ENCODE measurements around the gene TNRC6C.

The TNRC6C gene

GRCh38 chr17:78130090-78130436 is 171.6 kb downstream of the TNRC6C start:
- H3K36me3 ChIP-seq (ENCODE audit: insufficient read depth), result no peaks in the 10 kb centered on the region; the same call in 1 of the 2 replicates
- peaks cover 46% of the 10 kb centered on the region for H3K4me1 ChIP-seq (ENCODE audit: low read depth, poor library complexity, severe bottlenecking)
- peaks cover 50% of the 10 kb centered on the region for H3K79me2 ChIP-seq (ENCODE audit: insufficient read depth, low read depth)
- no peaks in the 10 kb centered on the region for H4K20me1 ChIP-seq (ENCODE audit: insufficient read depth)
- H3K27me3 ChIP-seq (ENCODE audit: insufficient read depth, low read depth), result no peaks in the 10 kb centered on the region
- peak overlapping the region; percentile 93 for H3K4me2 ChIP-seq
- H3K27ac ChIP-seq, result peak overlapping the region; percentile 68
- no peak overlapping the region for H3K4me3 ChIP-seq (IDR thresholded peaks at IDR 0.05; ENCODE audit: insufficient read depth, low read depth, low read length)
- H2AFZ ChIP-seq (ENCODE audit: low read depth), result no peak overlapping the region
- H3K9ac ChIP-seq, result peak overlapping the region; percentile 73
- no peak for TF ChIP-seq CTCF (conservative IDR thresholded peaks at IDR 0.05; ENCODE audit: low read depth, low read length)

GRCh38 chr17:78130437-78131101 is 172.1 kb downstream of the TNRC6C start, which contains the start of gene TMC8:
Gene TMC8 (plus strand): TSS chr17:78130771. CDS start chr17:78131589, 818 bp downstream.
- Histone ChIP-seq H3K36me3 (ENCODE audit: insufficient read depth) (no peaks in the 10 kb centered on the region; the same call in 1 of the 2 replicates), H3K4me2 (peak within 1 kb of the TSS; percentile 93), H3K27me3 (ENCODE audit: insufficient read depth, low read depth) (no peaks in the 10 kb centered on the region), H3K27ac (peak within 1 kb of the TSS; percentile 68), H3K79me2 (ENCODE audit: insufficient read depth, low read depth) (peaks cover 50% of the 10 kb centered on the region), H2AFZ (ENCODE audit: low read depth) (peak within 1 kb of the TSS; percentile 20; the same call in 1 of the 2 replicates), H3K4me1 (ENCODE audit: low read depth, poor library complexity, severe bottlenecking) (peaks cover 49% of the 10 kb centered on the region), H4K20me1 (ENCODE audit: insufficient read depth) (no peaks in the 10 kb centered on the region), H3K4me3 (IDR thresholded peaks at IDR 0.05; ENCODE audit: insufficient read depth, low read depth, low read length) (peak within 1 kb of the TSS; percentile 66), H3K9ac (peak within 1 kb of the TSS; percentile 73)
- no peak for TF ChIP-seq CTCF (conservative IDR thresholded peaks at IDR 0.05; ENCODE audit: low read depth, low read length)

GRCh38 chr17:78131172-78132083 is 172.9 kb downstream of the TNRC6C start:
- peak overlapping the region; percentile 68 for H3K27ac ChIP-seq
- H3K4me1 ChIP-seq (ENCODE audit: low read depth, poor library complexity, severe bottlenecking), result peaks cover 53% of the 10 kb centered on the region
- no peak for TF ChIP-seq CTCF (conservative IDR thresholded peaks at IDR 0.05; ENCODE audit: low read depth, low read length)
- H4K20me1 ChIP-seq (ENCODE audit: insufficient read depth), result no peaks in the 10 kb centered on the region
- no peaks in the 10 kb centered on the region for H3K27me3 ChIP-seq (ENCODE audit: insufficient read depth, low read depth)
- H3K36me3 ChIP-seq (ENCODE audit: insufficient read depth), result no peaks in the 10 kb centered on the region; the same call in 1 of the 2 replicates
- H3K4me3 ChIP-seq (IDR thresholded peaks at IDR 0.05; ENCODE audit: insufficient read depth, low read depth, low read length), result peak overlapping the region; percentile 66
- peak overlapping the region; percentile 73 for H3K9ac ChIP-seq
- peaks cover 45% of the 10 kb centered on the region for H3K79me2 ChIP-seq (ENCODE audit: insufficient read depth, low read depth)
- H3K4me2 ChIP-seq, result peak overlapping the region; percentile 93
- no peak overlapping the region for H2AFZ ChIP-seq (ENCODE audit: low read depth)

- no peak; the same call in 1 of the 2 replicates for TF ChIP-seq CTCF (conservative IDR thresholded peaks at IDR 0.05; ENCODE audit: low read depth, low read length)
- Histone ChIP-seq H3K36me3 (ENCODE audit: insufficient read depth) (no peaks in the 10 kb centered on the region; the same call in 1 of the 2 replicates), H3K9ac (peak overlapping the region; percentile 73), H3K4me3 (IDR thresholded peaks at IDR 0.05; ENCODE audit: insufficient read depth, low read depth, low read length) (no peak overlapping the region), H3K4me1 (ENCODE audit: low read depth, poor library complexity, severe bottlenecking) (peaks cover 53% of the 10 kb centered on the region), H3K27me3 (ENCODE audit: insufficient read depth, low read depth) (no peaks in the 10 kb centered on the region), H2AFZ (ENCODE audit: low read depth) (no peak overlapping the region), H4K20me1 (ENCODE audit: insufficient read depth) (no peaks in the 10 kb centered on the region), H3K79me2 (ENCODE audit: insufficient read depth, low read depth) (peaks cover 38% of the 10 kb centered on the region), H3K27ac (peak overlapping the region; percentile 68), H3K4me2 (peak overlapping the region; percentile 58; the same call in 1 of the 2 replicates)
These were observed 173.7 kb downstream of the TNRC6C start for GRCh38 chr17:78132084-78132676.

All from KMS-11 (cell line).